Hypothalamus (tissue), 51 donors: ENCODE measurements around the gene CLIP4.

ENCODE experiments used
- DNase-seq, 51 donors: peaks; one replicate each; lab custom pipeline; 2025; lab: John Stamatoyannopoulos, UW

CLIP4 gene

DNA sequence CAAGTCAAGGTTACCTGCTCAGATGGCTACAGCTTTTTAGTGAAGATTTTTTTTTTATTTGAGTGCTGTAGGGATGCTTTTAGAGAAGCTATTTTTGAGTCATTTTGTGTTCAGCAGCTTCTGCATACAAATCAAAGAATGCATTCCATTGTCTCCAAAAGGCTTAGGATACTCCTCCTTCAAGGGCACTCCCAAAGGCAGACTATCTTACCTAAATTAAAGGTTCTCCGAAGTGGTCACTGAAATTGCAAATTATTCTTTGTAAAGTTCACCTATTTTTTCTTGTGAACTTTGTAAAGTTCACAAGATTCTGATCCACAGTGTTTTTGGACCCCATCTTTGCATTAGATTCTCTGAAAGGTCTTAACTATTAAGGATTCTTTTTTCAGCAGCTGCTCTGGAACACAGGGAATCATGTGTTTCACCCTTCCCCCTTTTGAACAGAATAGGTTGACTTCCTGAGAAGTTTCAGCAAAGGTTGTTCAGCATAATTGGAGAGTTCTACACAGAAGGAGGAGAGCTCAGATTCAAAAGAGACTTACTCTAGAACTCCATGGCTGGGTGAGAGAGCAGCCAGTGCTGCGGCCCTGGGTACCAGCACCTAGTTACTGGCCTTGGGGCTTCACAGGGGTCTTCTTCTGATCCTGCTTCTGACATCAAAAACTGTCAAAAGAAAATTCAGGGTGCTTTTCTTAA lies 14.5 kb downstream of the CLIP4 start:
- peak in 1 of 51 donors; percentile 40 for DNase-seq

GRCh38 chr2:29130295-29130694 lies 15.1 kb downstream of the CLIP4 start:
- peak in 2 of 51 donors; percentile 10 to 62 for DNase-seq

DNA sequence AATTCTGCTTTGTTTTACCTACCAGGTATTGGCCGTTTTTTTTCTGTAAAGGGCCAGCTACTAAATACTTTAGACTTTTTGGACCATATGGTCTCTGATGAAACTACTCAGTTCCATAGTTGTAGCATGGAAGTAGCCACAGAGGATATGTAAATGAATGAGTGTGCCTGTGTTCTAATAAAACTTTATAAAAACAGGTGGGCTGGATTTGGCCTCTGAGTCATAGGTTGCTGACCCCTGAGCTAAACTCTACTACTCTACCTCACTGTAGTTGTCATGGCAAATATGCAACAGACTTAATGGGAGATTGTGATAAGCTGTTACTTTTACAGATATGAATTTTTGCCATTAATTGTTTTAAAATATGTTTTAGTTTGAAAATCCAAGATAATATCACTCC lies 19.7 kb downstream of the CLIP4 start:
- no peak for DNase-seq

DNA sequence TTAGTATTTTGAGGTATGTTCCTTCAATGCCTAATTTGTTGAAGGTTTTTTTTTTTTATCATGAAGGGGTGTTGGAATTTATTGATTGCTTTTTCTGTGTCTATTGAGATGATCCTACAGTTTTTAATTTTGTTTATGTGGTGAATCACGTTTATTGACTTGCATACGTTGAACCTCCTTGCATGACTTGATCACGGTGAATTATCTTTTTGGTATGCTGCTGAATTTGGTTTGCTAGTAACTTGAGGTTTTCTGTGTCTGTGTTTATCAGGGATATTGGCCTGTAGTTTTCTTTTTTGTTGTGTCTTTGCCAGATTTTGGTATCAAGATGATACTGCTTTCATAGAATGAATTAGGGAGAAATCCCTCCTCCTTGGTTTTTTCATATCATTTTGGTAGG lies 23.9 kb downstream of the CLIP4 start:
- DNase-seq: no peak

DNA sequence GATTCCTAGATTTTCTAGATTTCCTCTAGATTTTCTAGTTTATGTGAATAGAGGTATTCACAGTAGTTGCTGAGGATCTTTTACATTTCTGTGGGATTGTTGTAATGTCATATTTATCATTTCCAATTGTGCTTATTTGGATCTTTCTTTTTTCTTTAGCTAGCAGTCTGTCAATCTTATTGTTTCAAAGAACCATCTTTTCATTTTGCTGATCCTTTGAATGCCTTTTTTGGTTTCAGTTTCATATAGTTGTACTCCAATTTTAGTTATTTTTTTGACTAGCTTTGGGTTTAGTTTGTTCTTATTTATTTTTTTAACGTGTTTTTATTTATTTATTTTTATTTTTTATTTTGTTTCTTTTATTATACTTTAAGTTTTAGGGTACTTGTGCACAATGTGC lies 24.5 kb downstream of the CLIP4 start:
- no peak for DNase-seq

GRCh38 chr2:29143657-29144056 lies 28.4 kb downstream of the CLIP4 start:
- no peak for DNase-seq

DNA sequence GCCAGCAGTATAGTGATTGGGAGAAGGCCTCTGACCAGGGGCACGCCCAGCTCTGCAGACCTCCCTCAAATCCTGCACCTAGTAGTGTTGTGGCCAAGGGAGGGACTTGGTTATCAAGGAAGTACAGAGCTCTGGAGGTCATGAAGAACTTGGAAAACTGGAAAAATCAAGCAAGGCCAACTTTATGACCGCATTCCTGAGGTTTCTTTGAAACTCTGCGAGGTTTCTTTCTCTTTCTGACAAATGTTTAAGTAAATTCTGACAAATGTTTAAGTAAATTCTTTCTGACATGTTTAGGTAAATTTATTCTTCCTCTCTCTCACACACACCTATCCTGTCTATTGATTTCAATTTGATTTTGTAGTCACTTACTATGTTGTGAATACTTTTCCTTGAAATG lies 31.0 kb downstream of the CLIP4 start:
- DNase-seq: no peak

GRCh38 chr2:29147963-29148362 lies 32.7 kb downstream of the CLIP4 start:
- DNase-seq: no peak

DNA sequence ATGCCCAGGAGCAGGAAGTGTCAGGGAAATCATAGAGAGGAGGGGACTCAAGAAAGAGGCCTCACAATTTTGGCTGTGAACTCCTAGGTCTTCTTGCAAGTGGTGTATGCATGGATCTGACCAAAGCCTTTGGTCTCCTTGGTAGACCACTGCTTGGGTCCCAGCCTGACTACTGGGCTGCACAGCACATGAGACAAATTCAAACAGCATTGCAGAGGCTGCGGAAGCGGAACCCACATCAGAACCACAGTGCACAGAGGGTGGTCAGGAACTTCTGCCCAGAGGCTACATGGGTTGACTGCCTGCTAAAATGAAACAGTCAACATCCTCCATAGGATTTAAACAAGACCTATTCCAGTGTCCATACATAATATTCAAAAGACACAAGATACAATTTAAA lies 39.4 kb downstream of the CLIP4 start:
- no peak for DNase-seq

DNA sequence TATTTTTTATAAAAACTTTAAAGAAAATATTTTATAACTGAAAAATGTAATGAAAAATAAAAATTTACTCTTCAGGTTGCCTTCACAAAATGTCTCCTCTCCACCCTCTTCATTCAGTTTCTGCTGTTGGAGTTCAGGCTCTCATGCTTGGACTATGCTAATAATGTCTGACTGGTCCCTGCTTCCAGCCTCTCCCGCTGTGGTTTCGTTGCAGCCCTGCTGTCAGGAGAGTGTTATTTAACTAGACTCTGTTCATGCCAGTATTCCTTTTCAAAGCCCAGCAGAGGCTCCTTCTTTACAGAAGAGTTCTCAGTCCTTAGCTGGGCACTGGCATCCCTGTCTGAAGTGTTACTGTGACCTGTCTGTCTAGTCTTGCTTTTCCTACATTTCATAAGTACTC lies 40.4 kb downstream of the CLIP4 start:
- peak in 1 of 51 donors; percentile 33 for DNase-seq

GRCh38 chr2:29157131-29157530 lies 41.9 kb downstream of the CLIP4 start:
- no peak for DNase-seq

GRCh38 chr2:29159125-29159524 lies 43.9 kb downstream of the CLIP4 start:
- no peak for DNase-seq

GRCh38 chr2:29160184-29160583 lies 45.0 kb downstream of the CLIP4 start:
- no peak for DNase-seq

GRCh38 chr2:29162204-29162928 lies 47.2 kb downstream of the CLIP4 start:
- DNase-seq: no peak

DNA sequence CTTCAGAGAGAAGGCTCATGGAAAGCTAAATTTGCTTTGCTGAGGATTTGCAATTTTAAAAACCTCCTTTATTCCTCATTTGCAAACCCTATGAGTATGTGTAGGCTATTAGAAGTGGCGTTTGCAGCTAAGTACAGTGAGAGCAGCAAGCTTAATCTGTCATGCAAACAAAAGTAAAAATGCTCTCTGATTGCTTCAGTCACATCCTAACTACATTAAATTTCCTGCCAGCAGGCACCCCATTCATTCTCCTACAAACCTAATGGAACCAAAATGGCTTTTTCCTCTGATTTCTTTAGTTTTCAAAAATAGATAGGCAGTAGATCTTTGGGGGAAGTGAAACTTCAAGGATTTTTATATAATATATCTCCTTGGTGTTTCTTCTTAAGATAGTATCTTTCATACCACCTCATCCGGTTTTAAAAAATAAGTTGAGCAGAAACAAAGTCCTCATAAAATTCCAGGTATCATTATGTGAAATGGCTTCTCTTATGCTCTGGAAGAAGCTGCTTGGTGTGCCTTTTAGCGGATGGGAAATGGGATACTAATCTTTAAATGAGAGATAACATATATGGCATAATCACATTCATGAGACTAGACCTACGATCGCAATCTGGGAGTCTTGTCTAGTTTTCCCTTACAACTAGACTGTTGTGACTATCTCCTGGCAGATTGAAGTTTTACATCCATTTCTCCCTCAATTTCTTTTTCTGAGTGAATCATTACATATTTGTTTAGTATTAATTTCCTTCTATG lies 49.1 kb downstream of the CLIP4 start:
- DNase-seq: no peak

GRCh38 chr2:29165362-29166241 lies 50.4 kb downstream of the CLIP4 start:
- no peak for DNase-seq

- no peak for DNase-seq
Measured at GRCh38 chr2:29166242-29167039, 51.2 kb downstream of the CLIP4 start.

DNA sequence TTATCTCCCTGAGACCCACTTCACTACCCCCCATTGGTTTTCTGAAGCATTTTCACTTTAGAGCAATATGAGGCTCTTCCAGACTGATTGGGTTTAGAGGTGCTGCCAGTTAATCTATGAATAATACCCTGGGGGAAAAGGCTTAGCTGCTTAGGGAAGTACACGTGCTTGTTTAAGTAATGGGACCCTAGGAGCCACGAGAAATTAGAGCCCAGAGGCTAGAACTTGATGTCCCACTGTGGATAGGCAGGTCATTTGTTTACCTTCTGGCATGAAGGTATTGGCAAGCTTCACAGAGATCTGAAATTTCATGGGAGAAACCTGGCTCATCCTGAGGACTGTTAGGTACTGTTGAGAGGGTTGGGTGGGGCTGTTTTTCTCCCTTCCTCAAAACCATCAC lies 59.7 kb downstream of the CLIP4 start:
- DNase-seq: no peak

DNA sequence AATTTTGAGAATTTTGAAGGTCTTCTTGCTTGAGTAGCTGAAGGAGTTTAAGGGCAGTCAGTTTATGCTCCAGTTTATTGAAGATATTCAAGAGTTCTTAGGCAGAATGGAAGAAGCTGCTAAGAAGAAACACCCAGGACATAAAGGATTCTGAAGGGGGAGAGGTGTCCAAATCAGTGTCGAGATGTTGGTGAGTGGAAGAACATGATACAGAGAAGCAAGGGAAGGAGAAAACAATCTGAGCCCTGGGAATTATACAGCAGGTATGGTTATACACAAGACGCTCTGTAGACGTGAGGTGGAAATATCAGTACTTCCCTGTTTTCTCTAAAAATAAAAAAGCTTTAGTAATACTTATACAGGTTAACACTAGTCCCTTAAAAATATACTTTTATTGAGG lies 60.1 kb downstream of the CLIP4 start:
- no peak for DNase-seq

DNA sequence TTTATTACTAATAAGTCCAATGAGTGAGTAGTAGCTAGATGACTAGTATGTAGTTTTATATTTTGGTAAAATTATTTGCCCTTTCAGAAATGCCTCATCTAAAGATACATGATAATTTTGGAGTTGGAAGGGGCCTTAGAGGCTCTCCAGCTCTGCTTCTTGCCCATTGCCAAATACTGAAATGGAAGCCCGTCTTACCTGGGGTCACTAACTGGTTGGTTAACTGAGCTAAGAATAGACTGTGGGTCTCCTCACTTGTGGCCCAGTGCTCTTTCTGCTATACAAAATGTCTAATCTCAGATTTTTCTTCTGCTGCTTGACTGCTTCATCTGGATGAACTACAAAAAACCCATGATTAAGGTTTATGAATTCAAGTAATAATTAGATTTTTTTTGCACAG lies 67.1 kb downstream of the CLIP4 start:
- DNase-seq: no peak
